ENCODE measurements around the gene RERE. TPM values are rescaled to one million over a fixed set of nuclear protein-coding genes. Genes with fewer than 3 reads are reported as not detected.

RERE gene
- polyA plus RNA-seq, 1 of the 3 experiments (the other 2 are of a cell fraction) = 8.1 TPM

DNA sequence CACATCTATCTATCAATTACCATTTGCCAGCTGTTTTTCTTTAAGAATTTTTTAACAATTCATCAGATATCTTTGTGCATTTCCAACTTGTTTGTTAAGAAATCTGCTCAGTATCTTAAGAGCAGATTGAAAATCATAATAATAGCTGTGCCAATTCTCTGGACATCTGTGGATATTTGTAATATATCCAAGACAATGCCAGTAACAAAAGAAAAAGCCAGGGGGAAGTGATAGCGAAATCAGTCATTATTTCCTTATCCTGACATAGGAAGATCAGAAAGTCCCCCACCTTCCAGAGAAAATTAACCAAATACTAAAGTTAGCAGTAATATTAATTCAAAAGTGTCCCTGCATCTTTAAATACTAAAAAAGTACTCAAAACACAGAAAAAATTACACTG is 217.1 kb downstream of the RERE start:
- H3K36me3 ChIP-seq (replicated peaks in 1 of 2; ENCODE audit: control insufficient read depth in 1 of 2, insufficient read depth in 2 of 2, low read length in 1 of 2) = no peaks in the 10 kb centered on the region
- POLR2A ChIA-PET = no interaction called here
- TF ChIP-seq JUND (IDR thresholded peaks at IDR 0.05) = no peak
- no peak for TF ChIP-seq FOSL2 (IDR thresholded peaks at IDR 0.05; ENCODE audit: borderline replicate concordance, low read depth)
- no peak for TF ChIP-seq SIN3A (IDR thresholded peaks at IDR 0.05; ENCODE audit: borderline replicate concordance, low read depth, low read length)
- TF ChIP-seq, protein P1, sequence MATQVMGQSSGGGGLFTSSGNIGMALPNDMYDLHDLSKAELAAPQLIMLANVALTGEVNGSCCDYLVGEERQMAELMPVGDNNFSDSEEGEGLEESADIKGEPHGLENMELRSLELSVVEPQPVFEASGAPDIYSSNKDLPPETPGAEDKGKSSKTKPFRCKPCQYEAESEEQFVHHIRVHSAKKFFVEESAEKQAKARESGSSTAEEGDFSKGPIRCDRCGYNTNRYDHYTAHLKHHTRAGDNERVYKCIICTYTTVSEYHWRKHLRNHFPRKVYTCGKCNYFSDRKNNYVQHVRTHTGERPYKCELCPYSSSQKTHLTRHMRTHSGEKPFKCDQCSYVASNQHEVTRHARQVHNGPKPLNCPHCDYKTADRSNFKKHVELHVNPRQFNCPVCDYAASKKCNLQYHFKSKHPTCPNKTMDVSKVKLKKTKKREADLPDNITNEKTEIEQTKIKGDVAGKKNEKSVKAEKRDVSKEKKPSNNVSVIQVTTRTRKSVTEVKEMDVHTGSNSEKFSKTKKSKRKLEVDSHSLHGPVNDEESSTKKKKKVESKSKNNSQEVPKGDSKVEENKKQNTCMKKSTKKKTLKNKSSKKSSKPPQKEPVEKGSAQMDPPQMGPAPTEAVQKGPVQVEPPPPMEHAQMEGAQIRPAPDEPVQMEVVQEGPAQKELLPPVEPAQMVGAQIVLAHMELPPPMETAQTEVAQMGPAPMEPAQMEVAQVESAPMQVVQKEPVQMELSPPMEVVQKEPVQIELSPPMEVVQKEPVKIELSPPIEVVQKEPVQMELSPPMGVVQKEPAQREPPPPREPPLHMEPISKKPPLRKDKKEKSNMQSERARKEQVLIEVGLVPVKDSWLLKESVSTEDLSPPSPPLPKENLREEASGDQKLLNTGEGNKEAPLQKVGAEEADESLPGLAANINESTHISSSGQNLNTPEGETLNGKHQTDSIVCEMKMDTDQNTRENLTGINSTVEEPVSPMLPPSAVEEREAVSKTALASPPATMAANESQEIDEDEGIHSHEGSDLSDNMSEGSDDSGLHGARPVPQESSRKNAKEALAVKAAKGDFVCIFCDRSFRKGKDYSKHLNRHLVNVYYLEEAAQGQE (IDR thresholded peaks at IDR 0.05; ENCODE audit: low read depth, low read length) = no peak
- TF ChIP-seq, protein P2, sequence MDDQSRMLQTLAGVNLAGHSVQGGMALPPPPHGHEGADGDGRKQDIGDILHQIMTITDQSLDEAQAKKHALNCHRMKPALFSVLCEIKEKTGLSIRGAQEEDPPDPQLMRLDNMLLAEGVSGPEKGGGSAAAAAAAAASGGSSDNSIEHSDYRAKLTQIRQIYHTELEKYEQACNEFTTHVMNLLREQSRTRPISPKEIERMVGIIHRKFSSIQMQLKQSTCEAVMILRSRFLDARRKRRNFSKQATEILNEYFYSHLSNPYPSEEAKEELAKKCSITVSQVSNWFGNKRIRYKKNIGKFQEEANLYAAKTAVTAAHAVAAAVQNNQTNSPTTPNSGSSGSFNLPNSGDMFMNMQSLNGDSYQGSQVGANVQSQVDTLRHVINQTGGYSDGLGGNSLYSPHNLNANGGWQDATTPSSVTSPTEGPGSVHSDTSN (IDR thresholded peaks at IDR 0.05) = no peak
- TF ChIP-seq ELF1 (IDR thresholded peaks at IDR 0.05) = no peak
- TF ChIP-seq RFX5 (IDR thresholded peaks at IDR 0.05; ENCODE audit: low read length) = no peak
- no peak for TF ChIP-seq MXI1 (IDR thresholded peaks at IDR 0.05; ENCODE audit: low read depth, low read length)
- no peak for TF ChIP-seq EZH2phosphoT487 (IDR thresholded peaks at IDR 0.05; ENCODE audit: borderline replicate concordance, low read depth)
- TF ChIP-seq POLR2AphosphoS5 (IDR thresholded peaks at IDR 0.05; ENCODE audit: low read depth, low read length) = no peak
- TF ChIP-seq, protein P3, sequence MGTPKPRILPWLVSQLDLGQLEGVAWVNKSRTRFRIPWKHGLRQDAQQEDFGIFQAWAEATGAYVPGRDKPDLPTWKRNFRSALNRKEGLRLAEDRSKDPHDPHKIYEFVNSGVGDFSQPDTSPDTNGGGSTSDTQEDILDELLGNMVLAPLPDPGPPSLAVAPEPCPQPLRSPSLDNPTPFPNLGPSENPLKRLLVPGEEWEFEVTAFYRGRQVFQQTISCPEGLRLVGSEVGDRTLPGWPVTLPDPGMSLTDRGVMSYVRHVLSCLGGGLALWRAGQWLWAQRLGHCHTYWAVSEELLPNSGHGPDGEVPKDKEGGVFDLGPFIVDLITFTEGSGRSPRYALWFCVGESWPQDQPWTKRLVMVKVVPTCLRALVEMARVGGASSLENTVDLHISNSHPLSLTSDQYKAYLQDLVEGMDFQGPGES (IDR thresholded peaks at IDR 0.05; ENCODE audit: low read depth, low read length) = no peak
- TF ChIP-seq FOXM1 (IDR thresholded peaks at IDR 0.05; ENCODE audit: low read depth) = no peak
- TF ChIP-seq NRF1 (IDR thresholded peaks at IDR 0.05; ENCODE audit: low read depth, low read length) = no peak
- TF ChIP-seq, protein P4, sequence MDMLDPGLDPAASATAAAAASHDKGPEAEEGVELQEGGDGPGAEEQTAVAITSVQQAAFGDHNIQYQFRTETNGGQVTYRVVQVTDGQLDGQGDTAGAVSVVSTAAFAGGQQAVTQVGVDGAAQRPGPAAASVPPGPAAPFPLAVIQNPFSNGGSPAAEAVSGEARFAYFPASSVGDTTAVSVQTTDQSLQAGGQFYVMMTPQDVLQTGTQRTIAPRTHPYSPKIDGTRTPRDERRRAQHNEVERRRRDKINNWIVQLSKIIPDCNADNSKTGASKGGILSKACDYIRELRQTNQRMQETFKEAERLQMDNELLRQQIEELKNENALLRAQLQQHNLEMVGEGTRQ (IDR thresholded peaks at IDR 0.05; ENCODE audit: borderline replicate concordance, low read depth, low read length) = no peak
- no peak for TF ChIP-seq GABPA (IDR thresholded peaks at IDR 0.05; ENCODE audit: low read depth)
- no peak for TF ChIP-seq YY1 (IDR thresholded peaks at IDR 0.05; ENCODE audit: low read depth)
- TF ChIP-seq, protein P5, sequence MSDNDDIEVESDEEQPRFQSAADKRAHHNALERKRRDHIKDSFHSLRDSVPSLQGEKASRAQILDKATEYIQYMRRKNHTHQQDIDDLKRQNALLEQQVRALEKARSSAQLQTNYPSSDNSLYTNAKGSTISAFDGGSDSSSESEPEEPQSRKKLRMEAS (IDR thresholded peaks at IDR 0.05; ENCODE audit: low read depth) = no peak
- TF ChIP-seq, protein P6, sequence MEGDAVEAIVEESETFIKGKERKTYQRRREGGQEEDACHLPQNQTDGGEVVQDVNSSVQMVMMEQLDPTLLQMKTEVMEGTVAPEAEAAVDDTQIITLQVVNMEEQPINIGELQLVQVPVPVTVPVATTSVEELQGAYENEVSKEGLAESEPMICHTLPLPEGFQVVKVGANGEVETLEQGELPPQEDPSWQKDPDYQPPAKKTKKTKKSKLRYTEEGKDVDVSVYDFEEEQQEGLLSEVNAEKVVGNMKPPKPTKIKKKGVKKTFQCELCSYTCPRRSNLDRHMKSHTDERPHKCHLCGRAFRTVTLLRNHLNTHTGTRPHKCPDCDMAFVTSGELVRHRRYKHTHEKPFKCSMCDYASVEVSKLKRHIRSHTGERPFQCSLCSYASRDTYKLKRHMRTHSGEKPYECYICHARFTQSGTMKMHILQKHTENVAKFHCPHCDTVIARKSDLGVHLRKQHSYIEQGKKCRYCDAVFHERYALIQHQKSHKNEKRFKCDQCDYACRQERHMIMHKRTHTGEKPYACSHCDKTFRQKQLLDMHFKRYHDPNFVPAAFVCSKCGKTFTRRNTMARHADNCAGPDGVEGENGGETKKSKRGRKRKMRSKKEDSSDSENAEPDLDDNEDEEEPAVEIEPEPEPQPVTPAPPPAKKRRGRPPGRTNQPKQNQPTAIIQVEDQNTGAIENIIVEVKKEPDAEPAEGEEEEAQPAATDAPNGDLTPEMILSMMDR (IDR thresholded peaks at IDR 0.05) = no peak
- peak overlapping the region; percentile 18 to 36; a peak in 1 of 4 replicates for H3K27ac ChIP-seq (ENCODE audit: low read depth in 2 of 2, low read length in 1 of 2)
- no peak overlapping the region for H3K4me3 ChIP-seq (ENCODE audit: low read depth in 2 of 2, low read length in 1 of 2)
- H3K9me3 ChIP-seq = no peaks in the 10 kb centered on the region
- H3K4me1 ChIP-seq (ENCODE audit: control insufficient read depth in 1 of 2, insufficient read depth in 2 of 2, low read depth in 1 of 2, low read length in 1 of 2) = peaks cover 32 to 57% of the 10 kb centered on the region in 2 experiments; a peak in 3 of 4 replicates
- no peak overlapping the region for H3K9ac ChIP-seq
- no peaks in the 10 kb centered on the region for H3K27me3 ChIP-seq (ENCODE audit: insufficient read depth)
- H3K4me2 ChIP-seq = no peak overlapping the region
- CTCF ChIA-PET = interaction anchor here (1.3 to 1.8 kb wide), 2 partner anchors 15 to 17 kb away, joined by 4 to 5 read pairs; no protein-coding TSS in a partner anchor
- no peaks in the 10 kb centered on the region for H3K9me2 ChIP-seq
- peaks cover 13% of the 10 kb centered on the region for H3F3A ChIP-seq (replicated peaks; ENCODE audit: insufficient read depth)
- peaks cover 4% of the 10 kb centered on the region; the same call in 1 of the 2 replicates for H4K20me1 ChIP-seq (ENCODE audit: insufficient read depth)
- no peak for DNase-seq
- peaks cover 12% of the 10 kb centered on the region for H3K79me2 ChIP-seq (ENCODE audit: insufficient read depth)
- WGBS (ENCODE audit: low lambda C conversion rate) = 89% methylated on average over 1 of the region's 1 CpG
- H2AFZ ChIP-seq (ENCODE audit: low read depth) = no peak overlapping the region

Data from SK-N-SH (cell line).